OCI-LY1 (cell line): Measurements from ENCODE around the gene C4orf51.

Source experiments
- CTCF ChIP-seq: fragments of 200-600 bp; sonication (generic), shearing (Covaris generic); IDR thresholded peaks from 2 replicates; pipeline ENCODE4 v1.5.1; 2017; ENCODE audit warnings: mild to moderate bottlenecking, antibody characterized with exemption, low read length, moderate library complexity, mixed read lengths
- EZH2 ChIP-seq: fragments of 200-600 bp; sonication (generic), shearing (Covaris generic); IDR thresholded peaks from 2 replicates; pipeline ENCODE4 v1.8.0; 2017; ENCODE audit warnings: borderline replicate concordance, mixed run types, mild to moderate bottlenecking, antibody characterized with exemption, low read length, moderate library complexity, mixed read lengths

GRCh38 chr4:145732001-145732815 is 52.3 kb downstream of the C4orf51 start:
- TF ChIP-seq CTCF = no peak
- no peak for TF ChIP-seq EZH2
